HG03025 (cell line): ENCODE data around the gene AGBL3.
"Not testable (repeated sequence)": the region's sequence is repeated elsewhere in the genome, so short reads cannot be mapped to it uniquely, and the experiment has no call there.

ENCODE experiments used
- ATAC-seq: cut with Tn5 transposase; IDR thresholded peaks from one replicate; pipeline ENCODE4 v1.9.1; 2021; ENCODE audit warnings: mild to moderate bottlenecking, moderate library complexity; ENCODE audit not compliant: unreplicated experiment, low FRiP score

Gene AGBL3

GRCh38 chr7:135164357-135165061, 178.2 kb downstream of the AGBL3 start:
- ATAC-seq, result no peak

- no peak for ATAC-seq
Observed at GRCh38 chr7:135165862-135166261, 179.6 kb downstream of the AGBL3 start.

- ATAC-seq, result no peak
Observed at GRCh38 chr7:135166338-135166990, 180.2 kb downstream of the AGBL3 start.

DNA sequence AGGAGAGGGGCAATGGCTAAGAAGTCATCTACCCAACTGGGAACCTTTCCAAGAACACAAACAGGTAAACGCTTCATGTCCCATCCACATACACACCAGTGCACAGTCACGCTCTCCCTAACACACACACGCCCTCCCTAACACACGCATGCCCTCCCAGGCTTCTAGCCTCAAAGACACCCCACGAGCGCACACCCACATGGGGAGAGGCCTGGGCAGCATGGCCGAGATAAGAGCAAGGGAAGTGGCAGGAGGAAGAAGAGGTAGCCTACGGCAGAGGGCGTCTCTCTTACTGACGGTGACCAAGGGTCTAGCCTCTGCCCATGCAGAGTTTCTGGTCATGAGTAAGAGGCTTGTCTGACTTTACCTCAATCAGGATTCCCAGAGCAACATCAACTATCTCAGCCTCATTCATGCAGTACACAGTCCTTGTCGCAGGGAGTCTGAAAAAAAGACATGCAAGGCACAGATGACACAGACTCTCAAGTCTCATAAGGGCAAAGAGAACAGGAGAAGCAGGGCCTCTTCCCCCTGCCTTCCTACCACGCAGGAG, 181.1 kb downstream of the AGBL3 start:
- no peak for ATAC-seq

DNA sequence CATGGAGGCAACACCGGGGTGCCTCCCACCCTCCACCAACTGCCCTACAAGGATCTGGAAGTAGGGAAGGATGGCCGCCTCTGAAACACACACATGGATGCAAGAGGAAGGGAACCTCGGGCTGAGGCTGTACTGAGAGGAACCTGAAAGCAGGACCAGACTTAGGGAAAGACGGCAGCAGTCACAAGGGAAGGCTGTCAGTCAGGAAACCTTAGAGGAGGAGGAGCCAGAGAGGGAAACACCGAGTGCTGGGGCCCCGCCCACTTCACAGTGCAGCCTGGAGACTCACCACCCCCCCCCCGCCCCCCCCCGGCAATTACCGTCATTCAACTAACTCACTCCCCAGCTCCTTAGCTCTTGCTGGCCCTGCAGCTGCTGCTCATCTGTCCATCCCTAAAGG, 181.7 kb downstream of the AGBL3 start:
- no peak for ATAC-seq

GRCh38 chr7:135168489-135169140, 182.3 kb downstream of the AGBL3 start:
- ATAC-seq, result no peak

DNA sequence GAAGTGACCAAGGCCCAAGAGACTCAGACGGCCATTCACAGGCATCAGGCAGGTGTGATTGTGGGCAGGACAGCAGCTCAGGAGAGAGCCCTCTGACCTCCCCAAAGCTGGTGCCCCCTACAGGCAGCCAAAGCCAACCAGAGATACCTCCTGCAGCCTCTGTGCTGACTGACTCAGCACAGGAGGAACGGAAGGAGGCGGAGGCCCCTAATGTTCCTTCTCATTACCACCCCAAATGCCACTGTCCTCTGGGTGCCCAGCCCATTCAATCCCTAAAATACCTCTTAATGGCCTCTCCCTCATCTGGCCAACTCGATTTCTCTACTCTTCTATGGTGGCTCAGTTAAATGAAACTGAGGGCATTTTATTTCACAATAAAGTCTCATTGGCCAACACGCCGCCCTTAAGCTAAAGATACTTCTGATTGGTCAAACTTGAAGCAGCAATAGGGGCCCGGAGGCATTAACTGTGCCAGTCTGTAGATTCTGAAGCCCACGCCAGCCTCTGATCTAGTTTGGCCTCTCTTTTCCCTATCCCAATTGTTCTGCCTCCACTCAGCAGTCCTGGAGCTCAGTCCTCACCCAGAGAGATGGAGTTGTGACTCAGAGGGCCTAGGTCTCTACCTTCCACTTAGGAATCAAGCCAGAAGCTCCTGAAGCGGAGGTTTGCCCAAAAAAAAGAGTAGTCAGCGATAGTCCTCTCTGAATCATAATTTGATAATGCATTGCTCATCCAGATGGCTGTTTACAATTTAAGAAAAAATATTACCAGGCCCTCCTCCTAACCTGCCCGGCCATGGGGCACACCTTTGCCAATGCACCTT, 183.0 kb downstream of the AGBL3 start:
- ATAC-seq, result peak; percentile 36

GRCh38 chr7:135169964-135170273, 183.6 kb downstream of the AGBL3 start:
- peak; percentile 20 for ATAC-seq

GRCh38 chr7:135170274-135170997, 184.1 kb downstream of the AGBL3 start, which contains the start of gene CYREN:
Gene CYREN (minus strand): TSS chr7:135170707. CDS start chr7:135168922, 1,785 bp downstream.
- peak; percentile 67 for ATAC-seq

DNA sequence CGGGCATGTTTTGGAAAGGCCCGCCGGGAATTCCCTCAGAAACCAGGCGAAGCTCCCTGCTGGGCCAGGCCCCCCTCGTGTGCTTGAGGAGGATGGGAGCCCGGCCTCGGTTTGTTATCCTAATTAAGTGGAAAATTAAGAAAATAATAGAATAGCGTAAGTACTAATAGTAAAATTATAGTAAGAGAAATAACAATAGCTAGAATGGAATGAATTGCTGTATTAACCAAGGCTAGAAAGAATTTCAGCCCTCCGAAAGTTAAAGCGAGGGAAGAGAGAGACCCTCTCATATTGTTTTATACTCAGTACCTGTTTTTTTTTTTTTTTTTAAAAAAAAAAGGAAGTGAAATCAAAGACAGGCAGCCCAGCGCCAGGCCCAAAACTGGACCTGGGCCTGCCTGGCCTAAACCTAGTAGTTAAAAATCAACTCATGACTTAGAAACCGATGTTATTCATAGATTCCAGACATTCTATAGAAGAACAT, 184.7 kb downstream of the AGBL3 start:
- ATAC-seq, result peak; percentile 31

- ATAC-seq, result not testable (repeated sequence)
Observed at GRCh38 chr7:135171581-135172291, 185.4 kb downstream of the AGBL3 start.

- ATAC-seq, result not testable (repeated sequence)
Observed at GRCh38 chr7:135173916-135174315, 187.6 kb downstream of the AGBL3 start.

DNA sequence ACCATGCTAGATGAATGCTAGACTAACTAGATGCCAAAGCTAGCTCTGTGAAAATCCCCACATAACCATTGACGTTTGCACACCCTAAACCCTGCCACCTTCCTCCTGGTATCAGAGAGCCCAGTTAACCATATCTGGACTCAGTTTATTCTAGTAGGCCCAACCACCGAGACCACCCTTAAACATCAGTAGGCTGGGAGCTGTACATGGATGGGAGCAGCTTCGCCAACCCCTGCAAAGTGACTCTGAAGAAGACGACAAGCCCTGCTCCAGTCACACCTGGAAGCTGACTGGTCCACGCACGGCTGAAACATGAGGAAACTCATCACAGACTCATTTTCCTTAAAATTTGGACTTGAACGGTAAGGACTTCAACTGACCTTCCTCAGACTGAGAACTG, 188.6 kb downstream of the AGBL3 start:
- ATAC-seq, result no peak

GRCh38 chr7:135175931-135176330, 189.6 kb downstream of the AGBL3 start:
- no peak for ATAC-seq

DNA sequence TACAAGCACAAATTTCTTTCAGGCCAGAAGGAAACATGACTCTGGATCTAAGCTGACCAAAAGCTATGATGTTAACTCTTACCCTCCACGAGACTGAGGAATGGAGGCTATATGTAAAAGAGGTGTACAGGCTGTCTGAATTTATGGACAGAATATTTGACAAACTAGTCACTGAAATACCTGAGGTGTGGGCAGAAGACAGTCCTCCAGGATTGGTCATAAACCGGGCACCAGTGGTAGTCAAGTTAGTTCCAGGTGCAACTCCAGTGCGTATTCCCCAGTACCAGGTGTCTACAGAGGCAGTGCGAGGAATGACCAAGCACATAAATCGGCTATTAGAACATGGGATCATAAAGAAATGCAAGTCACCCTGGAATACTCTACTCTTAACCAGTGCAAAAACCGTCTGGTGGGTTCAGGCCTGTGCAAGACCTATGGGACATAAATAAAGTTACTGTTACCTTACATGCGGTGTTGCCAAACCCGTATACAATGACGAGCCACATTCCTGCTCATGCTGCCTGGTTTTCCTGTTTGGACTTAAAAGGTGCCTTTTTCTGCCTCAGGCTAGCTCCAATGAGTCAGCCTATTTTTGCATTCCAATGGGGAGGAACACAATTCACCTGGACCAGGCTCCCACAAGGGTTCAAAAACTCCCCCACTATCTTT, 190.9 kb downstream of the AGBL3 start:
- no peak for ATAC-seq

- ATAC-seq, result no peak
Observed at GRCh38 chr7:135178364-135178763, 192.1 kb downstream of the AGBL3 start.

DNA sequence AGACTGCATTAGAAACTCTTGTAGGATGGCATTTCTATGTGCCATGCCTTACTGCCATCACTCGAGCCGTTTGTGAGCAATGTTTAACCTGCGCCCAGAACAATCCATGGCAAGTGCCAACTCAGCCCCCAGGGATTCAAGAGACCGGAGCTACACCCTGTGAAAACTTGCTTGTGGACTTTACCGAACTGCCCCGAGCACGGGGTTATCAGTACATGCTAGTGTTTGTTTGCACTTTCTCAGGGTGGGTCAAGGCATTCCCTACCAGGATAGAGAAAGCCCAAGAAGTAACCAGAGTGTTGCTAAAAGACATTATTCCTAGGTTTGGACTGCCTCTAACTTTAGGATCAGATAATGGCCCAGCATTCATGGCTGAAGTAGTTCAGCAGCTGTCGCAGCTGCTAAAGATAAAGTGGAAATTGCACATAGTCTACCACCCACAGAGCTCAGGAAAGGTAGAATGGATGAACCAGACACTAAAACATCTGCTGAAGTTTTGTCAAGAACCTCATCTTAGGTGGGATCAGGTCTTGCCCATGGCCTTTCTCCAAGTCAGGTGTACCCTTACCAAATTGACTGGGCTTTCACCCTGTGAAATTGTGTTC, 193.1 kb downstream of the AGBL3 start:
- ATAC-seq, result no peak

DNA sequence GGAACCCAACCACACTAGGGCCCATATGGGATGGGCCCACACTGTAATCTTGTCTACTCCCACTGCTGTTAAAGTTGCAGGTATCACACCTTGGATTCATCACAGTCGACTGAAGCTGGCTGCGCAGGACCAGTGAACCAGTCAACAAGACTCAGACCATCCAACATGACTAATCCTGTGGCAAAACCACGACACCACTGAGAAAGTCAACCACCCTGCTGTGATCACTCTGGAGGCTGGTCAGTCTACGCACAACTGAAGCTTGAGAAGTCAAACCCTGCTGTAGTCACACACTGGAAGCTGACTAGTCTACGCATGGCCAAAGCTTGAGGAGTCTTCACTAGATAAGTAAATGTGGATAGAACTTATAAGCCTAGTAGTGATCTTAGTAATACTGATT, 193.8 kb downstream of the AGBL3 start:
- ATAC-seq, result no peak
